Omental fat pad (tissue), 4 donors: ENCODE results near the gene AVPR2. TPM values are rescaled to one million over a fixed set of nuclear protein-coding genes. Genes with fewer than 3 reads are reported as not detected.

Experiments
- ATAC-seq: fragments of 150-250 bp; one replicate; pipeline ENCODE4 v1.9.1; 2016; ENCODE audit warnings: mild to moderate bottlenecking, moderate library complexity; ENCODE audit not compliant: low FRiP score
- DNase-seq: peaks from one replicate; pipeline ENCODE4 v3.0.0-alpha.2; 2019; ENCODE audit warnings: low spot score
- total RNA-seq, 4 donors: library from RNA; depleted of rRNA; stranded (reverse); fragments of >200 nt; gene quantifications; one replicate each; pipeline ENCODE4 v1.1.0, GENCODE V29; 2016
- TF ChIP-seq, protein P1 (sequence below), 3 donors: fragments of 450-650 bp; IDR thresholded peaks; one replicate each; pipeline ENCODE4 v1.5.1; 2016 to 2017; ENCODE audit warnings: antibody characterized with exemption in 3 of 3, mild to moderate bottlenecking in 3 of 3, moderate library complexity in 2 of 3

The AVPR2 gene
- total RNA-seq, 4 donors from 2014 or later: 0.74 to 22.7 (median 3.6) TPM

DNA sequence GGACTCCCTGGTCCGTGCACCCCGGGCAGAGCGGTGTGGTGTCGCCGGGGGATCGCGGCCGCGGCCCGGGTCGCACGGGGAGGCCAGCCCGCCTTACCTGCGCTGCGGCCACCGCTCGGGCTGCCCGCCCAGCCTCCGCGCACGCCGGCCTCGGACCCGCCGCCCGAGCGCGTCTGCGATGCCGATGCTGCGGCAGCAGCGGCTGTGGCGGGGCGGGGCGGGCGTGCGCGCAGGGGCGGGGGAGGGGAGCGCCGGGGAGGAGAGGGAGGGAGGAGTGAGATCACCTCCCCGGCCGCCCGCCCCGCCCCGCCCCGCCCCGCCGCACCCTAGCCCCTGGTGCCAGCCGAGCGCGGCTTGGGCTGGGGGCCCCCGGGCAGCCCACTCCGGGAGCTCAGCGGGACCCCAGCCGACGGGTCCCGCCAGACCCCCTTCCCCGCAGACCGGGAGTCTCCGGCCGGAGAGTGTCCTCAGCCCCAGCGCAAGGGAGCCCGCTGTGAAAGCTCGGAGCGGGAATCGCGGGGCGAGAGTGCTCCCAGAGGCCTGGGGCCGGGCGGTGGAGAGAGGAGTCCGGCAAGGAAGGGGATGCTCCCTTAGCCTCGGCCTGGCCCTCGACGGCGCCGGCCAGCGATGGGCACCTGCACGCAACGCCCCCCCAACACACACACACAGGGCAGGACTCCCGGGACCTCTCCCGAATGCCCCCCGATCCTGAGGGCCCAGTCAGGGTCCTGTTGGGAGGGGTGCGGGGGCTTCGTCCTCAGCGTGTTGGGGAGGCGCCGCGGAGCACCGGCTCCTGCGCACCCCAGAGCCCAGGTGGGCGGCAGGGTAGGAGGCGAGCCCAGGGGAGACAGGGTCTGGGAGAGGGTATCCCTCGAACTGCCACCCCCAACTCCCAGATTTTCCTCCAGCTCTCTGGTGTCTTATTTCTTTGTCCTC lies 18.2 kb upstream of the AVPR2 start, which contains the start of gene L1CAM:
TSS of gene L1CAM (minus strand) at position 206 of the 936 bp plus-strand sequence. CDS start 10,337 bp downstream, outside the sequence.
- TF ChIP-seq, protein P1, sequence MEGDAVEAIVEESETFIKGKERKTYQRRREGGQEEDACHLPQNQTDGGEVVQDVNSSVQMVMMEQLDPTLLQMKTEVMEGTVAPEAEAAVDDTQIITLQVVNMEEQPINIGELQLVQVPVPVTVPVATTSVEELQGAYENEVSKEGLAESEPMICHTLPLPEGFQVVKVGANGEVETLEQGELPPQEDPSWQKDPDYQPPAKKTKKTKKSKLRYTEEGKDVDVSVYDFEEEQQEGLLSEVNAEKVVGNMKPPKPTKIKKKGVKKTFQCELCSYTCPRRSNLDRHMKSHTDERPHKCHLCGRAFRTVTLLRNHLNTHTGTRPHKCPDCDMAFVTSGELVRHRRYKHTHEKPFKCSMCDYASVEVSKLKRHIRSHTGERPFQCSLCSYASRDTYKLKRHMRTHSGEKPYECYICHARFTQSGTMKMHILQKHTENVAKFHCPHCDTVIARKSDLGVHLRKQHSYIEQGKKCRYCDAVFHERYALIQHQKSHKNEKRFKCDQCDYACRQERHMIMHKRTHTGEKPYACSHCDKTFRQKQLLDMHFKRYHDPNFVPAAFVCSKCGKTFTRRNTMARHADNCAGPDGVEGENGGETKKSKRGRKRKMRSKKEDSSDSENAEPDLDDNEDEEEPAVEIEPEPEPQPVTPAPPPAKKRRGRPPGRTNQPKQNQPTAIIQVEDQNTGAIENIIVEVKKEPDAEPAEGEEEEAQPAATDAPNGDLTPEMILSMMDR (IDR thresholded peaks at IDR 0.05): no peak
- ATAC-seq: no peak
- no peak for DNase-seq

DNA sequence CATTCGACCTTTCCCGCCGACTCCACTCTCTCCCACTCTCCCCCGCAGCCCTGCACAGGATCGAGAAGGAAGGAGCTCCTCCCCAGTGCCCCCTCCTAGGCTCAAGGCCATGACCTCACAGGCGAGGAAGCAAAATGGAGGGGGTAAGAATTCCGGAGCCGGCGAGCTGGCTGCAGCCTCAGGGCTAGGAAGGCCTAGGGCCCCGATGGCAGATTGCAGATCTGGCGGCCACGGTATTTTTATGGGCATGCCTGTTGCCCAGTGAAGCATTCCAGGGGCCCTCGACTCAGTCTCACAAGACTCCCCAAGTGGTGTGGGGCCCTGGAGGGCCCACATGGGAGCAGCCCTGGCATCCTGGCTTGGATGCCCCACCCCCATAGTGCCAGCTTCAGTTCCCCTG lies 17.6 kb upstream of the AVPR2 start:
- TF ChIP-seq, protein P1 (IDR thresholded peaks at IDR 0.05): no peak
- ATAC-seq (no peak), DNase-seq (no peak)

DNA sequence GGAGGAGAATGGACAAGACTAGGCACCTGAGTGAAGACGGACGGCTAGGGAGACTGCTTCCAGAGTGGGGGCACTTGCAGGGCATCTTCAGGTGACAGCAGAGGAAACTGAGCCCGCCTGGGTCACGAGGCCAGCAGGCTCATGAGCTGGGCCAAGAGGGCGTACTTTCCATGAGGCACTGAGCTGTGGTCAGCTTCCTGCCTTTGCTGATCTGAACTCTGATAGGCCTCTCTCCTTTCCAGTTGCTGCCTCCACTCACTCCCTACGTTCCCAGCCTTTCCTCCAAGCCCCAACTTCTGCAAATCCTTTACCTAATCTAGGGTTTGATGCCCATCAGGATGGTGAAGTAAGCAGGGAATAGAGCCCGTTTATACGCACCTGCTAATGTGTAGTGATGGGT lies 17.1 kb upstream of the AVPR2 start:
- DNase-seq: no peak
- no peak for ATAC-seq
- TF ChIP-seq, protein P1 (IDR thresholded peaks at IDR 0.05): no peak

DNA sequence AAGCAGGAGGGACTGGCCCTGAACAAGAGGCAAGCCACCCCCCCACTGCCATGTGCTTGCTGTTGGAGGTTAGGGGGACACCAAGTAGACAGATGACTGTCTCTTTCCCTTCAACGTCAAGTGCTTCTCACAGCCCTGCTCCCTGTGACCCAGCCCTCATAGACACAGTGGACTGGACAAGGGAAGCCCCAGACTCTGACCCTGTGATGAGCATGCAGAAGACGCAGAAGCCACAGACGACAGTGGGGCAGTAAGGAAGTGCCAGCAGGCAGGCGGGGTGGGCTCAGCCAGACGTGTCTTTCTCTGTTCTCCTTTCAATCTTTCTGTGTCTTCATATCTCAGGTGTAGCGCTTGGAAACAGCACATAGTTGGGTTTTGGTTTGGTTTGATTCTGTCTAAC lies 16.1 kb upstream of the AVPR2 start:
- ATAC-seq (no peak), DNase-seq (no peak)
- TF ChIP-seq, protein P1 (IDR thresholded peaks at IDR 0.05): no peak

DNA sequence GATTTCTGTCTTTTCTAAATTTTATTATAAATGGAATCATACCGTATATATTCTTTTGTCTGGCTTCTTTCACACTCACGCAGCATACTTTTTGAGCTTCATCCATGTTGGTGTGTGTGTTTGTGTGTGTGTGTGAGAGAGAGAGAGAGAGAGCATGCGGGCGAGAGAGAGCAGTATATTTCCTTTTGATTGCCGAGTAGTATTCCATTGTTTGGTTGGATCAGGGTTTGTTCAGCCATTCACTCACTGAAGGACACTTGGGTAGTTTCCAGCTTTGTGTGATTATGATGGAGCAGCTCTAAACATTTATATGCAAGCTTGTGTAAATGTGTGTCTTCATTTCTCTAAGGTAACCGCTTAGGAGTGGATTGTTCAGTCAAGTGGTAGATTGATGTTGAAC lies 15.3 kb upstream of the AVPR2 start:
- TF ChIP-seq, protein P1 (IDR thresholded peaks at IDR 0.05): no peak
- DNase-seq (no peak), ATAC-seq (no peak)

DNA sequence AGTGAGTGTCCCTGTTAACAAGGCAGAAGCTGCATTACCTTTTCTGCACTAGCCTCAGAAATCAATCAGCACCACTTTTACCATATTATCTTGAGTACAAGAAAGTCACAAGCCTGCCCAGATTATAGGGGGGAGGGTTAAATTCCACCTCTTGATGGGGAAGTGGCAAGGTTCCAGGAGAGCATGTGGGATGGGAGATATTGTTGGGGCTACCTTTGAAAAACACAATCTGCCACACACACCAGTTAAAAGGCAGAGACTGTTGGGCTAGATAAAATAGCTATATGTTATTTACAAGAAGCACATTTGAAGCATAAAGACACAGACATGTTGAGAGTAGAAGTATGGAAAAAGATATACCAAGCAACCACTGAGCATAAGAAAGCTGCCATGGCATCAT lies 6.6 kb upstream of the AVPR2 start:
- ATAC-seq: no peak
- TF ChIP-seq, protein P1 (IDR thresholded peaks at IDR 0.05): no peak

More for the DNA sequence above, 6.6 kb upstream of the AVPR2 start:
- DNase-seq: no peak
